Fibroblast of mammary gland (primary cell): ENCODE measurements around the gene CPLX3.

Experiments used
- DNase-seq: peaks from one replicate; pipeline ENCODE4 v3.0.0-alpha.2; 2010; ENCODE audit warnings: low read depth
- H3K4me3 ChIP-seq: 2 replicates; pipeline ENCODE4 v1.5.1; 2011; ENCODE audit warnings: low read depth, mild to moderate bottlenecking, low read length, moderate library complexity; ENCODE audit not compliant: control insufficient read depth
- TF ChIP-seq, protein P1 (sequence below): conservative IDR thresholded peaks from 2 replicates; pipeline ENCODE4 v1.5.1; 2011; ENCODE audit warnings: low read depth, low read length, inconsistent platforms; ENCODE audit not compliant: control insufficient read depth, insufficient read depth

The CPLX3 gene

DNA sequence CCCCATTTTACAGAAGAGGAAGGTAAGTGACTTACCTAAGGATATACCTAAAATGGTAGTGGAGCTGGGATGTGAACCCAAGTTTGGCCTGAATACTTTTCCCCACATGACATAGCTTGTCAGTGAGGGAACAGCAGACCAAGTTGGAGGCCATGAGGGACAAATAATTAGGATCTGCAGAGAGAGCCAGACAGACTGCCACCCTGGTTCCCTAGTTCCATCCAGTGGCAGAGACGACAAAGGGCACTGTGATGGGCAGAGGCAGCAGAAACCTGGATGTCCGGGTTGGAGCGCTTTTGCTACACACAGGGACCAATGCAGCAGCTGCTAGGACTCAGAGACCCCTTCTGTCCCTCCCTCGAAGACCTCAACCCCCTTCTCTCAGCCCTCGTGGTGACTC is 1.2 kb downstream of the CPLX3 start:
- TF ChIP-seq, protein P1, sequence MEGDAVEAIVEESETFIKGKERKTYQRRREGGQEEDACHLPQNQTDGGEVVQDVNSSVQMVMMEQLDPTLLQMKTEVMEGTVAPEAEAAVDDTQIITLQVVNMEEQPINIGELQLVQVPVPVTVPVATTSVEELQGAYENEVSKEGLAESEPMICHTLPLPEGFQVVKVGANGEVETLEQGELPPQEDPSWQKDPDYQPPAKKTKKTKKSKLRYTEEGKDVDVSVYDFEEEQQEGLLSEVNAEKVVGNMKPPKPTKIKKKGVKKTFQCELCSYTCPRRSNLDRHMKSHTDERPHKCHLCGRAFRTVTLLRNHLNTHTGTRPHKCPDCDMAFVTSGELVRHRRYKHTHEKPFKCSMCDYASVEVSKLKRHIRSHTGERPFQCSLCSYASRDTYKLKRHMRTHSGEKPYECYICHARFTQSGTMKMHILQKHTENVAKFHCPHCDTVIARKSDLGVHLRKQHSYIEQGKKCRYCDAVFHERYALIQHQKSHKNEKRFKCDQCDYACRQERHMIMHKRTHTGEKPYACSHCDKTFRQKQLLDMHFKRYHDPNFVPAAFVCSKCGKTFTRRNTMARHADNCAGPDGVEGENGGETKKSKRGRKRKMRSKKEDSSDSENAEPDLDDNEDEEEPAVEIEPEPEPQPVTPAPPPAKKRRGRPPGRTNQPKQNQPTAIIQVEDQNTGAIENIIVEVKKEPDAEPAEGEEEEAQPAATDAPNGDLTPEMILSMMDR = no peak
- H3K4me3 ChIP-seq = no peak overlapping the region
- no peak for DNase-seq

DNA sequence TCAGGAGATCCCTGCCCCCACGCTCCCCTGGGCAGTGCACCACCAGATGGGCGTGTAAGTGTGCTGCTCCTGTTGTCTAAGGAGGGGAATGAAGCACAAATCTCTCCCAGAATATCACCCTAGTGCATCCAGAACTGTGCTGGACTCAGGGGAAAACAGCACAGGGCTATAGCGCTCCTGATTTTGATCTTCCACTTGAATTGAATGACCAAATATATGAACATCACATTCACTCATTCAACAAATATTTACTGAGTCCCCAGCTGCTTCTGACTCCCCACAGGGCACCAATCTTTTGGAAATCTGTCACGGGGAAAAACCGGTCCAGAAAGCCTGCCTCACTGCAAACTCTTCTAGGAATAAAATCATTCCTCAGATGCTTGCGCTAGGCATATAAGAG is 2.4 kb downstream of the CPLX3 start:
- DNase-seq = no peak
- H3K4me3 ChIP-seq = no peak overlapping the region
- TF ChIP-seq, protein P1 = no peak

DNA sequence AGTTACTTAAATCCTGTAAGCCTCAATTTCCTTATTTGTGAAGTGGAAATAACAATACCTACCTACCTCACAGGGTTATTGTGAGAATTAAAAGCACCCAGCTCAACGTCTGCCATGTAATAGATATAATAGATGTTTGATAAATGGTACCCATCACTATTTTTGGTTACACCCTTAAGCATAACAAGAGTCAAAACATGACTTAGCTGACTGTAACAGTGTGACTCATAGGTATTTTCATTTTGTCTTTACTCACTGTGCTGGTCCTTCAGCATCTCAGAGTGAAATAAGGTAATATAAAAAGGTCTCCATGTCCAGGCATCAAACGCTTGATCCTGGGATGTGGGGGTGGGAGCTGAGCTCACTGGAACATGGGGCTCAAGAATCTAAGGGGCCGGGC is 3.1 kb downstream of the CPLX3 start:
- DNase-seq = peak; percentile 29
- TF ChIP-seq, protein P1 = no peak
- H3K4me3 ChIP-seq = no peak overlapping the region

DNA sequence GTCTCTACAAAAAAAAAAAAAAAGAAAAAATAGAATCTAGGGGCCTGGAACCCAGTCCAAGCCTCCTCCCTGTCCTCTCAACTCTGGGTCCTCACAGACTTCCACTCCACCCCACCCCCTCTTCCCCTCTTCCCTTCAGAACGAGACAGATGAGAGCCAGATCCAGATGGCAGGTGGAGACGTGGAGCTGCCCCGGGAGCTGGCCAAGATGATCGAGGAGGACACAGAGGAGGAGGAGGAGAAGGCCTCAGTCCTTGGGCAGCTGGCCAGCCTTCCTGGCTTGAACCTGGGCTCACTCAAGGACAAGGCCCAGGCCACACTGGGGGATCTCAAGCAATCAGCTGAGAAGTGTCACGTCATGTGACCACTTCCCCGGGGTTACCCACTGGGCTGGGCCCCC is 3.6 kb downstream of the CPLX3 start:
- H3K4me3 ChIP-seq = no peak overlapping the region
- DNase-seq = no peak
- TF ChIP-seq, protein P1 = no peak

DNA sequence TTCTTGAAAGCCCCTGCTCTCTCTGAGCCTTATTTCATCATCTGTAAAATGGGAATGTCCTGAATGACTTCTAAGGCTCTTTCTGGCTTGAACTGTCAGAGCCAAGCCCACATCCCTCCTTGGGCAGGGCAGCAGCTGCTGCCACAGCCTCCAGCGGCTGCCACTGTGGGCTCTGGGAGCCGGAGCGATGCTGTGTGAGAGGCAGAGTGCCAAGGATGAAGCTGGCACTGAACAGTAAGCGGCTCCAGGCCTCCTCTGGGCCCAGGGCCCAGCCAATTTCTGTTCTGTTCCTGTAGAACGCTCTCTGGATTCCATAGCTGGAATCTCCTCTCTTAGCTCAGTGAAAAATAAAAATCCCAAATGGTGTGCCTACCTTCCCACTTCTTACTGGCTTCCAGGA is 4.4 kb downstream of the CPLX3 start:
- TF ChIP-seq, protein P1 = no peak
- no peak for DNase-seq
- H3K4me3 ChIP-seq = no peak overlapping the region

DNA sequence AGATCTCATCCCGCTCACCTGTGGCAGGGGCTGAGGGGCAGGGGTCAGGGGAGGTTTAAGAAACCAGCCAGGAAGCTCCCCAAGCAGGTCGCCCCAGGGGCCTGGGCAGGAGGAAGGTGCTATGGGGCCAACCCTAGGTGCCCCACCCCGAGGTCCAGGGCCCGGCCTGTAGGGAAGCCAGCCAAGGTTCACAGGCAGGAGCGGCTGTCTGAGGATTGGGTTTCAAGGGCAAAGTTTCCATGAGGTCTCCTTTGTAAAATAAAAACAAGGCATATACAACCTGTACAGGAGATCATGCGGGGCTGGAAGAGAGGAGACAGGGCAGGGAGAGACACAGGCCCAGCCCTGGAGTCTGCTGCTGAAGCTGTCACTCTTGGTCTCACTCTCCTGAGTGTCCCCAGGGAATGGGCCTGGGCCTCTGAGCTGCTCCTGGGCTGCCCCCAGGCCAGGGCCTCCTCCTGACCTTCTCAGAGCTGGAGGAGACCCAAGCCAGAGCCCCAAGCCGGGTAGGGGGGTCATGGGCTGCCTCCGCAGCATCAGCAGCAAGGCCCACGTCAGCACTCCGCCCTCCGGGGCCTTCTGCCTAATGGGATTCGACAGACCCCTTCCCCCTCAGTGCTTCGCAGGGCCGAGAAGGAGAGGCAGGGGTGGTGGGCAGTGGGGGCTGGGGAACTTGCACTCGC is 5.5 kb downstream of the CPLX3 start:
- H3K4me3 ChIP-seq = no peak overlapping the region
- TF ChIP-seq, protein P1 = no peak
- no peak for DNase-seq

DNA sequence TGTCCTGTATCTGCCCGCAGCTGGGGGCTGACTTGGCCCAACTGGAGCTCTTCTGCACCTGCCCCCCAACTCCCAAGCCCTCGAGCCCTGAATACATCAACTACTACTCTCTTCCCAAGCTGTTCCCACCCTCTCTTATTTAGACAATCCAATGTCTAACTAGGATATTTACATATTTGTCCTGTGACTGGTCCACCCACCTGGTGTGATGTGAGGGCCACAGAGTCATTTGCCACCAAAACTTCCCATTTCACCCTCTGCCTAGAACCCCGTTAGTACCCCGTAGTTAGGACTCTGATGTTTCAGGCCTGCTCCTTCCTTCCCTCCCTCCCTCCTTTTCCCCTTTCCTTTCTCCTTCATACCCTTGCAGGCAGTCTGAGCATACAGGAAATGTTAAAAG is 6.4 kb downstream of the CPLX3 start:
- TF ChIP-seq, protein P1 = no peak
- DNase-seq = no peak
- H3K4me3 ChIP-seq = no peak overlapping the region
